ENCODE data around the gene SKIL. TPM values are rescaled to one million over a fixed set of nuclear protein-coding genes. Genes with fewer than 3 reads are reported as not detected.

SKIL gene
- total and polyA plus RNA-seq, 5 donors: 9.6 to 59.5 (median 36.4) TPM

GRCh38 chr3:170423001-170423615, 65.6 kb downstream of the SKIL start:
- WGBS: 89% methylated on average over 8 of the region's 8 CpGs
- H3K27ac ChIP-seq (ENCODE audit: low read length): no peak overlapping the region
- intact Hi-C loops (cut with DNase I): loop anchor here in 1 of 4 donors (10.0 kb wide), 1 partner anchor 72 kb away; no protein-coding TSS in a partner anchor

GRCh38 chr3:170424879-170425278, 67.4 kb downstream of the SKIL start:
- H3K27ac ChIP-seq (ENCODE audit: low read length): peak overlapping the region; percentile 35
- H3K27me3 ChIP-seq (ENCODE audit: control insufficient read depth, insufficient read depth): no peaks in the 10 kb centered on the region
- H3K4me3 ChIP-seq (ENCODE audit: low read length): no peak overlapping the region
- H3K4me1 ChIP-seq (ENCODE audit: control insufficient read depth, insufficient read depth, low read length): no peaks in the 10 kb centered on the region
- 78% methylated on average over 8 of the region's 8 CpGs for WGBS
- H3K9me3 ChIP-seq (ENCODE audit: control insufficient read depth, low read length): no peaks in the 10 kb centered on the region
- ATAC-seq (peak in 1 of 2 donors; percentile 47), DNase-seq (no peak)
- intact Hi-C loops (cut with DNase I): loop anchor here in 1 of 4 donors (10.0 kb wide), 1 partner anchor 70 kb away; no protein-coding TSS in a partner anchor

More at GRCh38 chr3:170423001-170423615, 65.6 kb downstream of the SKIL start:
- Histone ChIP-seq H3K4me1 (ENCODE audit: control insufficient read depth, insufficient read depth, low read length) (no peaks in the 10 kb centered on the region), H3K9me3 (ENCODE audit: control insufficient read depth, low read length) (no peaks in the 10 kb centered on the region), H3K4me3 (ENCODE audit: low read length) (no peak overlapping the region), H3K27me3 (ENCODE audit: control insufficient read depth, insufficient read depth) (no peaks in the 10 kb centered on the region)
- DNase-seq (no peak), ATAC-seq (no peak)

- intact Hi-C loops (cut with DNase I): loop anchor here in 1 of 4 donors (10.0 kb wide), 1 partner anchor 69 kb away; no protein-coding TSS in a partner anchor
- H3K9me3 ChIP-seq (ENCODE audit: control insufficient read depth, low read length): no peaks in the 10 kb centered on the region
- H3K27me3 ChIP-seq (ENCODE audit: control insufficient read depth, insufficient read depth): no peaks in the 10 kb centered on the region
- ATAC-seq: peak in 1 of 2 donors; percentile 31
- H3K27ac ChIP-seq (ENCODE audit: low read length): no peak overlapping the region
- no peak for DNase-seq
- WGBS: 56% methylated on average over 11 of the region's 11 CpGs
- no peak overlapping the region for H3K4me3 ChIP-seq (ENCODE audit: low read length)
- no peaks in the 10 kb centered on the region for H3K4me1 ChIP-seq (ENCODE audit: control insufficient read depth, insufficient read depth, low read length)
Measured at GRCh38 chr3:170425491-170426239, 68.2 kb downstream of the SKIL start.

- no peaks in the 10 kb centered on the region for H3K27me3 ChIP-seq (ENCODE audit: control insufficient read depth, insufficient read depth)
Measured at GRCh38 chr3:170426240-170426797, 68.8 kb downstream of the SKIL start.

GRCh38 chr3:170428095-170428494, 70.6 kb downstream of the SKIL start:
- Histone ChIP-seq H3K27ac (ENCODE audit: low read length) (no peak overlapping the region), H3K9me3 (ENCODE audit: control insufficient read depth, low read length) (no peaks in the 10 kb centered on the region), H3K4me1 (ENCODE audit: control insufficient read depth, insufficient read depth, low read length) (no peaks in the 10 kb centered on the region), H3K27me3 (ENCODE audit: control insufficient read depth, insufficient read depth) (no peaks in the 10 kb centered on the region), H3K4me3 (ENCODE audit: low read length) (no peak overlapping the region)
- intact Hi-C loops (cut with DNase I): loop anchor here in 1 of 4 donors (10.0 kb wide), 1 partner anchor 67 kb away; no protein-coding TSS in a partner anchor
- ATAC-seq (no peak), DNase-seq (no peak)
- WGBS: 83% methylated on average over 2 of the region's 2 CpGs

More at GRCh38 chr3:170426240-170426797, 68.8 kb downstream of the SKIL start:
- no peak for ATAC-seq
- Histone ChIP-seq H3K4me3 (ENCODE audit: low read length) (no peak overlapping the region), H3K4me1 (ENCODE audit: control insufficient read depth, insufficient read depth, low read length) (no peaks in the 10 kb centered on the region), H3K9me3 (ENCODE audit: control insufficient read depth, low read length) (no peaks in the 10 kb centered on the region), H3K27ac (ENCODE audit: low read length) (no peak overlapping the region)
- intact Hi-C loops (cut with DNase I): loop anchor here in 1 of 4 donors (10.0 kb wide), 1 partner anchor 68 kb away; no protein-coding TSS in a partner anchor
- WGBS: 71% methylated on average over 2 of the region's 2 CpGs
- no peak for DNase-seq

- 80% methylated on average over 1 of the region's 1 CpG for WGBS
- H3K27me3 ChIP-seq (ENCODE audit: control insufficient read depth, insufficient read depth): no peaks in the 10 kb centered on the region
- no peak overlapping the region for H3K4me3 ChIP-seq (ENCODE audit: low read length)
- no peak for ATAC-seq
- DNase-seq: no peak
- intact Hi-C loops (cut with DNase I): loop anchor here in 1 of 4 donors (10.0 kb wide), 1 partner anchor 66 kb away; no protein-coding TSS in a partner anchor
- H3K27ac ChIP-seq (ENCODE audit: low read length): no peak overlapping the region
- H3K4me1 ChIP-seq (ENCODE audit: control insufficient read depth, insufficient read depth, low read length): no peaks in the 10 kb centered on the region
- H3K9me3 ChIP-seq (ENCODE audit: control insufficient read depth, low read length): no peaks in the 10 kb centered on the region
Measured at GRCh38 chr3:170429050-170429449, 71.5 kb downstream of the SKIL start.

GRCh38 chr3:170431054-170431453, 73.5 kb downstream of the SKIL start:
- Histone ChIP-seq H3K4me1 (ENCODE audit: control insufficient read depth, insufficient read depth, low read length) (no peaks in the 10 kb centered on the region), H3K27me3 (ENCODE audit: control insufficient read depth, insufficient read depth) (no peaks in the 10 kb centered on the region), H3K4me3 (ENCODE audit: low read length) (no peak overlapping the region), H3K9me3 (ENCODE audit: control insufficient read depth, low read length) (no peaks in the 10 kb centered on the region), H3K27ac (ENCODE audit: low read length) (no peak overlapping the region)
- WGBS: 97% methylated on average over 3 of the region's 3 CpGs
- intact Hi-C loops (cut with DNase I): no loop called here
- ATAC-seq (no peak), DNase-seq (no peak)

GRCh38 chr3:170432416-170432815, 74.9 kb downstream of the SKIL start:
- H3K4me1 ChIP-seq (ENCODE audit: control insufficient read depth, insufficient read depth, low read length): no peaks in the 10 kb centered on the region
- intact Hi-C loops (cut with DNase I): no loop called here
- H3K4me3 ChIP-seq (ENCODE audit: low read length): no peak overlapping the region
- H3K27ac ChIP-seq (ENCODE audit: low read length): no peak overlapping the region
- no peaks in the 10 kb centered on the region for H3K27me3 ChIP-seq (ENCODE audit: control insufficient read depth, insufficient read depth)
- no peak for ATAC-seq
- H3K9me3 ChIP-seq (ENCODE audit: control insufficient read depth, low read length): no peaks in the 10 kb centered on the region
- 97% methylated on average over 14 of the region's 14 CpGs for WGBS
- DNase-seq: no peak

- H3K4me3 ChIP-seq (ENCODE audit: low read length): no peak overlapping the region
- ATAC-seq: no peak
Measured at GRCh38 chr3:170436697-170437096, 79.2 kb downstream of the SKIL start.

GRCh38 chr3:170437176-170437575, 79.7 kb downstream of the SKIL start:
- ATAC-seq: no peak
- H3K27me3 ChIP-seq (ENCODE audit: control insufficient read depth, insufficient read depth): no peaks in the 10 kb centered on the region
- no peaks in the 10 kb centered on the region for H3K9me3 ChIP-seq (ENCODE audit: control insufficient read depth, low read length)
- H3K4me1 ChIP-seq (ENCODE audit: control insufficient read depth, insufficient read depth, low read length): no peaks in the 10 kb centered on the region
- H3K4me3 ChIP-seq (ENCODE audit: low read length): no peak overlapping the region
- intact Hi-C loops (cut with DNase I): no loop called here
- 79% methylated on average over 4 of the region's 4 CpGs for WGBS
- no peak overlapping the region for H3K27ac ChIP-seq (ENCODE audit: low read length)
- DNase-seq: no peak

More at GRCh38 chr3:170436697-170437096, 79.2 kb downstream of the SKIL start:
- no peaks in the 10 kb centered on the region for H3K9me3 ChIP-seq (ENCODE audit: control insufficient read depth, low read length)
- 94% methylated on average over 2 of the region's 2 CpGs for WGBS
- H3K4me1 ChIP-seq (ENCODE audit: control insufficient read depth, insufficient read depth, low read length): no peaks in the 10 kb centered on the region
- DNase-seq: no peak
- intact Hi-C loops (cut with DNase I): no loop called here
- H3K27ac ChIP-seq (ENCODE audit: low read length): no peak overlapping the region
- H3K27me3 ChIP-seq (ENCODE audit: control insufficient read depth, insufficient read depth): no peaks in the 10 kb centered on the region

Measured in right cardiac atrium (tissue), 5 donors.